ENCODE results near the gene ECSCR.
A peak's percentile ranks its signal among the peaks of the same experiment; 100 is the strongest.
"Not testable (repeated sequence)": the region's sequence is repeated elsewhere in the genome, so short reads cannot be mapped to it uniquely, and the experiment has no call there.

ECSCR gene

DNA sequence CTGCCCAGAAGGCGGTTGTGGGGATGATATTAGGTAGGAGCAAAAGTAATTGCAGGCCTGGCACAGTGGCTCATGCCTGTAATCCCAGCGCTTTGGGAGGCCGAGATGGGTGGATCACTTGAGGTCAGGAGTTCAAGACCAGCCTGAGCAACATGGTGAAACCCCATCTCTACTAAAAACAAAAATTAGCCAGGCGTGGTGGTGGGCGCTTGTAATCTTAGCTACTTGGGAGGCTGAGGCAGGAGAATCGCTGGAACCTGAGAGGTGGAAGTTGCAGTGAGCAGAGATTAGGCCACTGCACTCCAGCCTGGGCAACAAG, 20.3 kb upstream of the ECSCR start:
- H3K27ac ChIP-seq (ENCODE audit: low read length); H3K4me3 ChIP-seq (ENCODE audit: low read length); H3K36me3 ChIP-seq (ENCODE audit: control insufficient read depth, low read depth, low read length); H3K9me3 ChIP-seq (ENCODE audit: control insufficient read depth, low read depth, low read length); H3K9ac ChIP-seq (ENCODE audit: low read length); H3K4me1 ChIP-seq (ENCODE audit: control insufficient read depth, low read depth, low read length); H3K27me3 ChIP-seq (ENCODE audit: control insufficient read depth, insufficient read depth, low read length): not testable (repeated sequence)

DNA sequence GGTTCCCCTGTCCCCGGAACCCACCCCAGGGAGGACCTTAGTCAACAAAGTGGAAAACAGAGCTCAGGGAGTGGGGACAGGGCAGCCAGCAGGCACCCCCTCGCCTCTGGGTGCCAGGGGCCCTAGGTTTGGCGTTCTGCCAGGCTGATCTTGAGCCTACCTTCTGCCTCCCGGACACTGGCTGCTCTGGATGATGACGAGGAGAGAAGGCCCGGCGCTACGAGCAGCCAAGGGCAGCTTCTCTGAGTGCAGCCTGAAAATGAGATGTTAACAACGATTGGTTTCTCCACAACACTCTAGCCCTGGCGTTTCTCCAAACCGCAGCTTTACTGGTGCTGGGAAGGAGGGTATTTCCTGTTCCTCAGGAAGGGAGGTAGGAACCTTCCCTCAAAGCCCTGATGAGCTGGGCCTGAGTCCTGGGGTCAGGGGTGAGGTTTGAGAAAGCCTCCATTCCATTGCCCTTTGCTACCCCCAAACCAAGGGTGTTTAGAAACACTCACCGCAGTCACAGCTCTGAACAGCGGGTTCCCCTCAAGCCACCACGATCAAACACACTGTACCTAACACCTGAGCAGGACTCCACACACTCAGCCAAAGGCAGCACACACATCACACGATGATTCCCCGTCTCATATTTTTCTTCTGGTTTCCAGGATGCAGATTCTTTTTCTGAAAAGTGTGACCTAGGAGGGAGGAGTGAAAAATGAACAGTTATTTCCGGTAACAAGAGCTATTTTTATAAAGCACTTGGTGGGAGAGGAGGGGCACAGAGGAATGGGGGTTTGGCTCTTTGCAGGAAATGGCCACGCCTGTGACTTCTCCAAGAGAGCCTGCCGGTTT, 19.7 kb upstream of the ECSCR start, which contains the start of gene STING1:
STING1 (minus strand) TSS at position 709 of the 840 bp plus-strand sequence. CDS start 1,054 bp downstream, outside the sequence.
- H3K27ac ChIP-seq (ENCODE audit: low read length), result no peak within 1 kb of the TSS
- no peak within 1 kb of the TSS for H3K9ac ChIP-seq (ENCODE audit: low read length)
- H3K27me3 ChIP-seq (ENCODE audit: control insufficient read depth, insufficient read depth, low read length), result no peaks in the 10 kb centered on the region
- H3K9me3 ChIP-seq (ENCODE audit: control insufficient read depth, low read depth, low read length), result no peaks in the 10 kb centered on the region
- H3K4me3 ChIP-seq (ENCODE audit: low read length), result no peak within 1 kb of the TSS
- no peaks in the 10 kb centered on the region for H3K36me3 ChIP-seq (ENCODE audit: control insufficient read depth, low read depth, low read length)
- peaks cover 4% of the 10 kb centered on the region for H3K4me1 ChIP-seq (ENCODE audit: control insufficient read depth, low read depth, low read length)

DNA sequence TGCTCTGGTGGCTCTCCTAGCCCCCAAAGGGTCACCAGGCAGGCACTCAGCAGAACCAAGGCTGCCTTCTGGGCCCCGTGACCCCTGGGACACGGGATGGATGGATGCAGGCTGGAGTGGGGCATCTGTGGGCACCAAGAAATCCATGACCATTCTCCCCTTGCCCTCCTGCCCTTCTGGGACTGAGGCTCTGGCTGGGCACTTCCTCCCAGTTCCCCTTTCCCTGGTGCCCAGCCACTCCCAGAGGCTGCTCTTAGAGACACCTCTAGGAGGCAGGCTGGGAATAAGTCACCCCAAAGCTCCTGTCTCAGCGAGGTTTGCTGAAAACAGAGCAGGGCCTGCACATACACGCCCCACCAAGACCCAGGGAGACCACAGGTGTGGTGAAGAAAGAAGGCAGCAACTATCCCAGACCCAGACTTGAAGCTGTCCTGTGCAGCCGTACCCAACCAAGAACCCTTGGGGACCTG, 19.1 kb upstream of the ECSCR start:
- Histone ChIP-seq H3K27ac (ENCODE audit: low read length) (no peak overlapping the region), H3K9ac (ENCODE audit: low read length) (no peak overlapping the region), H3K27me3 (ENCODE audit: control insufficient read depth, insufficient read depth, low read length) (no peaks in the 10 kb centered on the region), H3K4me3 (ENCODE audit: low read length) (no peak overlapping the region), H3K9me3 (ENCODE audit: control insufficient read depth, low read depth, low read length) (no peaks in the 10 kb centered on the region), H3K36me3 (ENCODE audit: control insufficient read depth, low read depth, low read length) (no peaks in the 10 kb centered on the region), H3K4me1 (ENCODE audit: control insufficient read depth, low read depth, low read length) (peaks cover 3% of the 10 kb centered on the region)

DNA sequence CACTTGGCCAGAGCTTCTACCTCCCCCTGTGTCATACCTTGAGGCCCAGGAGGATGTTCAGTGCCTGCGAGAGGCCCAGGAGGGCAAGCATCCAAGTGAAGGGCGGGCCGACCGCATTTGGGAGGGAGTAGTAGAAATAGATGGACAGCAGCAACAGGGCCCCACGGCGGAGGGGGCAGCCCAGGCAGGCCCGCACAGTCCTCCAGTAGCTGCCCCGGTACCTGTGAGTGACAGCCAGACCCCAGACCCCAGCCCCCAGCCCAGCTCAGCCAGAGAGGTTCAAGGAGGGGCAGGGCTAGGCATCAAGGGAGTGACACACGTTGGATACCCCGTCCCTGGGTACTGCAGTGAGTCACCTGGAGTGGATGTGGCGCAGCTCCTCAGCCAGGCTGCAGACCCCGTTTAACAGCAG, 18.6 kb upstream of the ECSCR start:
- Histone ChIP-seq H3K36me3 (ENCODE audit: control insufficient read depth, low read depth, low read length) (no peaks in the 10 kb centered on the region), H3K27ac (ENCODE audit: low read length) (no peak overlapping the region), H3K27me3 (ENCODE audit: control insufficient read depth, insufficient read depth, low read length) (no peaks in the 10 kb centered on the region), H3K9me3 (ENCODE audit: control insufficient read depth, low read depth, low read length) (no peaks in the 10 kb centered on the region), H3K4me1 (ENCODE audit: control insufficient read depth, low read depth, low read length) (no peaks in the 10 kb centered on the region), H3K4me3 (ENCODE audit: low read length) (no peak overlapping the region), H3K9ac (ENCODE audit: low read length) (no peak overlapping the region)

DNA sequence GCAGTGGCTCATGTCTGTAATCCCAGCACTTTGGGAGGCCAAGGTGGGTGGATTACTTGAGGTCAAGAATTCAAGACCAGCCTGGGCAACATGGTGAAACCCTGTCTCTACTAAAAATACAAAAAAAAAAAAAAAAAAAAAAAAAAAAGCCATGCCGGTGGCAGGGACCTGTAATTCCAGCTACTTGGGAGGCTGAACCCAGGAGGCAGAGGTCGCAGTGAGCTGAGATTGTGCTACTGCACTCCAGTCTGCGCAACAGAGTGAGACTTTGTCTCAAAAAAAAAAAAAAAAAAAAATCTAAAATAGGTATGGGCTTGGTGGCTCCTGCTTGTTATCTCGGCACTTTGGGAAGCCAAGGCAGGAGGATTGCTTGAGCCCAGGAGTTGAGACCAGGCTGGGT, 17.2 kb upstream of the ECSCR start:
- not testable (repeated sequence) for H3K4me1 ChIP-seq (ENCODE audit: control insufficient read depth, low read depth, low read length); H3K36me3 ChIP-seq (ENCODE audit: control insufficient read depth, low read depth, low read length); H3K27me3 ChIP-seq (ENCODE audit: control insufficient read depth, insufficient read depth, low read length); H3K4me3 ChIP-seq (ENCODE audit: low read length); H3K9me3 ChIP-seq (ENCODE audit: control insufficient read depth, low read depth, low read length); H3K9ac ChIP-seq (ENCODE audit: low read length); H3K27ac ChIP-seq (ENCODE audit: low read length)

DNA sequence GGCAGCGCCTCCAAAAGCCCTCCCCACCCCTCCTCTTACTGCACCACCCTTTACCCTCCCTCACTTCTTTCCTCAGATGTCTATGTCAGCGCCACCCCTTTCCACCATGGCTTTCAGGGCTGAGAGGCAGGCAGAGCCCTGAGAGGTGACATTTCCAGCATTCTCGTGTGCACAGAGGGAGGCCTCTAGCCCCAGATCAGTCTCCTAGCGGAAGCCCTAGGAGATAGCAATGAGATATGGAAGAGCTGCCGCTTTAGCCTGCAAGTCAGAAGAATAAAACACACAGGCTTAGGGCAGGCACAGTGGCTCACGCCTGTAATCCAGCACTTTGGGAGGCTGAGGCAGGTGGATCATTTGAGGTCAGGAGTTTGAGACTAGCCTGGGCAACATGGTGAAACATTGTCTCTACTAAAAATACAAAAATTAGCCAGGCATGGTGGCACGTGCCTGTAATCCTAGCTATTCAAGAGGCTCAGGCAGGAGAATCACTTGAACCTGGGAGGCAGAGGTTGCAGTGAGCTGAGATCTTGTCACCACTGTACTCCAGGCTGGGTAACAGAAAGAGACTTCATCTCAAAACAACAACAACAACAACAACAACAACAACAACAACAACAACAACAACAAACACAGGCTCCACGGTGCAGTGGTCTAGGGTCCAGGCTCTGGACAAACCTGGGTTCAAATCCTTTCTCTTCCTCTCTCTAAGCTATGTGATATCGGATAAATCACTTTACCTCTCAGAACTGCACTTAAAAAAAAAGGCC, 16.3 kb upstream of the ECSCR start:
- not testable (repeated sequence) for H3K9me3 ChIP-seq (ENCODE audit: control insufficient read depth, low read depth, low read length); H3K27ac ChIP-seq (ENCODE audit: low read length); H3K9ac ChIP-seq (ENCODE audit: low read length); H3K27me3 ChIP-seq (ENCODE audit: control insufficient read depth, insufficient read depth, low read length); H3K36me3 ChIP-seq (ENCODE audit: control insufficient read depth, low read depth, low read length); H3K4me3 ChIP-seq (ENCODE audit: low read length); H3K4me1 ChIP-seq (ENCODE audit: control insufficient read depth, low read depth, low read length)

DNA sequence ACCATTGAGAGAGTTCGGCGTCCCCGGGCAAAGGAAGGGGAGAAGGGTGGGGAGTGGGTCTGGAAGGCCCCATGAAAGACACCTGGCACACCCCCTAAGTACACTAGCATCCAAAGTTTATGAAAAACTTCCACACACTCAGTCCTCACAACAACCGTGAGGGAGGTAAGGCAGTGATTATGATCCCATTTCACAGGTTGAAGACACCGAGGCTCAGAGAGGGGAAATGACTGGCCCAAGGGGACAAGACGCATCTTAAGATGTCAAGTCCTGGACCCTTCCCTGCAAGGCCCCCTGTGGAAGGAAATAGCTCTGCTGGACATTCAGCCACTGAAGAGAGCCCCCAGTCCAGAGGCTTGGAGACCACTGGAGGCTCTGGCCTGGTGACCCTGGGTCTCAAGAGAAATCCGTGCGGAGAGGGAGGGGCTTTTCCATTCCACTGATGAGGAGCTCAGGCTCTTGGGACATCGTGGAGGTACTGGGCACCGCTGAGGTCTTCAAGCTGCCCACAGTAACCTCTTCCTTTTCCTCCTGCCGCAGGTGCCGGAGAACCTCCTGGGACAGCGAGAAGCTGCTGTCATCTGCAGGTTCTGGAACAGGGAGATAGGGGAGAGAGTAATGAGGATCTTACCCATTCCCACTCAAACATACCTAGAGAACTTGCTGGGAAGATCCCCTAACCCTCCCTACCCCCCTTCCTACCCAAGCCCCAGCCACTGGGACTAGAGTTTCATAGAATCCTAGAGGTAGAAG, 13.5 kb upstream of the ECSCR start:
- Histone ChIP-seq H3K9ac (ENCODE audit: low read length) (no peak overlapping the region), H3K4me1 (ENCODE audit: control insufficient read depth, low read depth, low read length) (peaks cover 23% of the 10 kb centered on the region), H3K27ac (ENCODE audit: low read length) (no peak overlapping the region)

DNA sequence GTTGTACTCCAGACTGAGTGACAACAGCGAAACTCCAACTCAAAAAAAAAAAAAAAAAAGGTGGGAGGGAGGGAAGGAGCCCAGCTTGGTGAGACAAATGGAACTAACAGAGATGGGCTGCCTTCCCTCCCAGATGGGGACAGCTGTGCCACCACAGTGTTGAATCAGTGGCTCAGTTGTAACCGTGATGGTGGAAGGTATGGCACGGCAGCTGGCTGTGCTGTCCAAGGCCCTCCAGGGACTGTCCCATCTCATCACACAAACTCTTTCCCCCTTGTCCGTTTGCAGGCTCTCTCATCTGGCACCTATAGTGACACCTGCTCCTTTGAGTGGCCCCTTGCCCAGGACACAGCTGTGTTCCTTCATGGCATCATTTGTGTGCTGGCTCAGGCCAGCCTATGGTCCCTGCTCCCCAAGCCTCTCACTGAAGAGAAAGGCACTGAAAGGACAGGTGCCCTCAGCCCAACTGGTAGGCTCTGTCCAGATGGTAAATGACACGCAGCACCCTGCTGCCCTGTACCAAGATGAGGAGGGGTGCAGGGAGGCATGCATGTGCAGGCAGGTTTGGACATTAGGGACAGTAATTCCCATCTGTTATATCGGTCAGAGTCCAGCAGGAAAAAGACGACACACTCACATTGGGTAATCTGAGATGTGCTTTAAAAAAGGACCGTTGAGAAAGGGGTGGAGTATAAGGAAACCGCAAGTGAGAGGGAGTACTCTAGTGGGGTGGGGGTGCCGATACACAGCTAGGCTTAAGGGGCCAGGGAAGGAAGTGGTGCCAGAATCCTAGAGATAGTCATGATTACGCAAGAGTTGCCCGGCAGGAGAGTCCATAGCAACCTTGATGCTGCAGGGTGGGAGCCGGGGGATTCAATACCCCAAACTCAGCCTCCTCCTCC, 12.6 kb upstream of the ECSCR start:
- no peak overlapping the region for H3K9ac ChIP-seq (ENCODE audit: low read length)
- H3K4me3 ChIP-seq (ENCODE audit: low read length), result no peak overlapping the region
- H3K27ac ChIP-seq (ENCODE audit: low read length), result no peak overlapping the region
- H3K27me3 ChIP-seq (ENCODE audit: control insufficient read depth, insufficient read depth, low read length), result no peaks in the 10 kb centered on the region
- H3K36me3 ChIP-seq (ENCODE audit: control insufficient read depth, low read depth, low read length), result no peaks in the 10 kb centered on the region
- H3K4me1 ChIP-seq (ENCODE audit: control insufficient read depth, low read depth, low read length), result peaks cover 23% of the 10 kb centered on the region
- H3K9me3 ChIP-seq (ENCODE audit: control insufficient read depth, low read depth, low read length), result no peaks in the 10 kb centered on the region

More for the DNA sequence above, 13.5 kb upstream of the ECSCR start:
- Histone ChIP-seq H3K9me3 (ENCODE audit: control insufficient read depth, low read depth, low read length) (no peaks in the 10 kb centered on the region), H3K27me3 (ENCODE audit: control insufficient read depth, insufficient read depth, low read length) (no peaks in the 10 kb centered on the region), H3K36me3 (ENCODE audit: control insufficient read depth, low read depth, low read length) (no peaks in the 10 kb centered on the region), H3K4me3 (ENCODE audit: low read length) (no peak overlapping the region)

DNA sequence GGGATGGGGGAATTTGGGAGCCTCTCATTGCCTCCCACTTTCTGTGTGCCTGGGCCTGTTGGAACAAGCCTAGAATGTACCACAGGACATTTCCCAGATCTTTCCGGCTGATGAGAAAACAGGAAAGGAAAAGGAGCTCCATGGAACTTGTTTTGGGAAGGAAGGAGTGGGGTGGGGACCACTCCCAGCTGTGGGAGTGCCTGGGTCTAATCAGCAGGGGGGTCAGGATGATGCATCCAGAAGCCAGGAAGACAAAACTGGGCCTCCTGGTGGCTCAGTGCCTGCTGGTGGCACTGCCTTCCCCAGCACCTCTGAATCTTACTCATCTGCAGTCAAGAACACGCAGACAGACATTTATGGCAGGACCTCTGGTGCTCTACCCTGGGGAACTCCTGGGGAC, 11.0 kb upstream of the ECSCR start:
- H3K36me3 ChIP-seq (ENCODE audit: control insufficient read depth, low read depth, low read length), result no peaks in the 10 kb centered on the region
- H3K9me3 ChIP-seq (ENCODE audit: control insufficient read depth, low read depth, low read length), result no peaks in the 10 kb centered on the region
- peak overlapping the region; percentile 32 for H3K4me3 ChIP-seq (ENCODE audit: low read length)
- no peaks in the 10 kb centered on the region for H3K27me3 ChIP-seq (ENCODE audit: control insufficient read depth, insufficient read depth, low read length)
- peaks cover 23% of the 10 kb centered on the region for H3K4me1 ChIP-seq (ENCODE audit: control insufficient read depth, low read depth, low read length)
- H3K27ac ChIP-seq (ENCODE audit: low read length), result peak overlapping the region; percentile 39
- peak overlapping the region; percentile 44 for H3K9ac ChIP-seq (ENCODE audit: low read length)

DNA sequence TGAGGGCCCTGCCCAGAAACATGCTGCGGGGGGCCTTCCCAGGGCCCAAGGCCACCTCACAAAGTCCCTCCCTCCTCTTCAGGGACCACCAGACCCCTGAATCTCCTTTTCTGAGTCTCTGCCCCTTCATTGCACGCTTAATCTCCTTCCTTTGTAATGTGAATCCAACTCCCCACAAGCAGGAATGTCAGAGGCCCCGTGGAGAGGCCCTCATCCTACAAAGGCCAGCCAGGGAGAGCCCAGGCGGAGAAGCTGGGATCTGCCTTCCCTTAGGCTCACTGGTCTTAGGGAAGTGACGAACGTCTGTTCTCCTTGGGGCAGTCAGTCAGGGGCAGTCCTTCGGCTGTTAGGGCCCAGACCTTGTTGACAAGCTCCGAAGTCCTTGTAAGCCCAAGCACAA, 10.6 kb upstream of the ECSCR start:
- Histone ChIP-seq H3K9ac (ENCODE audit: low read length) (peak overlapping the region; percentile 44), H3K27ac (ENCODE audit: low read length) (peak overlapping the region; percentile 39), H3K4me3 (ENCODE audit: low read length) (peak overlapping the region; percentile 32), H3K27me3 (ENCODE audit: control insufficient read depth, insufficient read depth, low read length) (no peaks in the 10 kb centered on the region), H3K36me3 (ENCODE audit: control insufficient read depth, low read depth, low read length) (no peaks in the 10 kb centered on the region), H3K4me1 (ENCODE audit: control insufficient read depth, low read depth, low read length) (peaks cover 23% of the 10 kb centered on the region), H3K9me3 (ENCODE audit: control insufficient read depth, low read depth, low read length) (no peaks in the 10 kb centered on the region)

All from iPS-18a (cell line).